HG03575 (cell line): ENCODE results near the gene PCIF1.
"Not testable (repeated sequence)": the region's sequence is repeated elsewhere in the genome, so short reads cannot be mapped to it uniquely, and the experiment has no call there.

ENCODE experiments used
- ATAC-seq: cut with Tn5 transposase; IDR thresholded peaks from one replicate; pipeline ENCODE4 v1.9.1; 2021; ENCODE audit not compliant: unreplicated experiment, insufficient number of reproducible peaks, low FRiP score; ENCODE audit errors: extremely low read depth

The PCIF1 gene

DNA sequence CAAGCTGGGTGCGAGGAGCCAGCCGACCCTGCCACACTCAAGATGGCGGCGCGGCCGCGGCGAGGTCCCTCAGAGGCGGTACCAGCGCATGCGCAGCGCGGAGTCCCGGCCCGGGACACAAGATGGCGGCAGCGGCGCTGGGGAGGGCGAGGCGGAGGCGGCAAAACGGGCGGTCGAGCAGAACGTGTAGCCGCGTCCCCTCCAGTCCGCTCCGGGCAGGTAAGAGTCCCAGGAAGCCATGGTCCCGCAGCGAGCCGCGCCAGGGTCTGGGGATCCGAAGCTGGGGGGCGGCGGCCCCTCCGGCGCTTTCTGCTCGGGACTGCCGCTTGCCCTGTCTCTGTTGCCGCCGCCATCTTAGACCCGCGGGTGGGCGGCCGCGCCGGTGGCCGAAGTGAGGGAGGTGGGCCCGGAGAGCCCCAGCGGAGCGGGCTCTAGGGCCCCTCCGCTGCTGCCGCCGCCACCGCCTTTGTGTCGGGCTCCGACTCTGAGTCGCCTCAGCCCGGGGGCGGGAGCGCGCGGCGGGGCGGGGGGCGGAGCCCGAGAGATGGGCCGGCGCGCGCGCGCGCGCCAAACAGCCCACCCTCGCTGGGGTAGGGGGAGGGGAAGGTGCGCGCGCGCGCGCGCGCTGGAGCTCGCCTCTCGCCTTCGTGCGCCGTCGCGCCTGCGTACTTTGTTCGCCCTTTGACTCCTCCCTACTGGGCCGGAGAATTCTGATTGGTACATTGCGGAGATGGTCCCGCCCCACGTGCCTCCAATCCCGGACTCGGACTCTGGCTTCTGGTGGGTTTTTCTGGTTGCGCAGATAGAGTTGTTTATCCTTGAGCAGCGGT is at the start of gene PCIF1:
TSS of gene PCIF1 (plus strand) at position 98 of the 830 bp plus-strand sequence. CDS start 4,317 bp downstream, outside the sequence.
- ATAC-seq = peak; percentile 34

DNA sequence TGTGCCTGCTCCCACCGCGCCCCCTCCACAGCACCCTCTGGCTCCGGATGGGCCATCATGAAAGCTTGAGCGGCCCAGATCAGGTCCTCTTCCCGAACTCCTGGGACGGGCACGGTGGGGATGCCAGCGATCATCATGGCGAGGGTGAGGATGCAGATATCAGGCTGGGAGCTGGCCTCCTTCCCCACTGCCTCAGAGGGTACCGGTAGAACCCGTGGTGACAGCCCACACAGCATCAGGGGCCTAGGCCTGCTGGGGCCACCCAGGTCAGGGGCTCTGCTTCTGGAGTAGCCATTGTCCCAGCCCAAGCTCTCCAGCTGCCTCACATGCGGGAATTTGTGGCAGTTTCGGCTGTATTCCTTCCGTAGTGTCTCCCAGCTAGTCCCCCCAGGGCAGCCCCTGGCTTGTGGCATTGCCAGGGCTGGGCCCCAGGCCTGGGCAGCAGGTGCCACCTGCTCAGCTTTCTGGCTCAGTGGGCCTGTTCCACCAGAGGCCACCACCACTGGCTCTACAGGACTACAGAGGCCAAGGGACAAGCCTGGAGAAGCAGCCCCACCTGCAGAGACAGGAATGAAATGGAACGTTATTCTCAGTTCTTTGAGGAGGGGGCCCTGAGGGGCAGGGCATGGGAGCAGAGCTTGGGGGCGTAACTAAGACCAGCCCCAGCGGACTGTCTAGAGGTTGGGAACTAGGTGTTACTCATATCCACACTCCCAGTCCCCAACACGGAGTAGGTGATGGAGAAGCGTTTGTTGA is 47.7 kb upstream of the PCIF1 start:
- no peak for ATAC-seq

DNA sequence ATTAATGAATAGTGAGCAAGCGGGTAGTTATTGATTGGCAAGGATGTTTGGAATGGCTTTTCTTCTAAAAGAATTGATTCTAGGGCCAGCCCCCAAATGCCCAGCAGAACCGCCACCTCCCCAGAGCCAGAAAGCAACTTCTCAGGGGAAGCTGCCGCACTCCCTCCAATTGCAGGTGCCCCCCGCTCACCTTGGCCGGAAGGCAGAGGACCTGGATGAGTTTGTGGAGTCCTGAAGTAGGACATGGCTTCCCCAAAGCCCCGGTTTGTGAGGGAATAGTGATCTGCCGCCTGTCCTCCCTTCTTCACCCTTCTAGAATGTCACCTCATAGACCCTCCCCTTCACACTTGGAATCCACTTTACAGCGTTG is 47.2 kb upstream of the PCIF1 start, which contains the start of gene SPATA25:
TSS of gene SPATA25 (minus strand) at position 277 of the 370 bp plus-strand sequence. CDS start at position 245, 32 bp downstream.
- no peak for ATAC-seq

DNA sequence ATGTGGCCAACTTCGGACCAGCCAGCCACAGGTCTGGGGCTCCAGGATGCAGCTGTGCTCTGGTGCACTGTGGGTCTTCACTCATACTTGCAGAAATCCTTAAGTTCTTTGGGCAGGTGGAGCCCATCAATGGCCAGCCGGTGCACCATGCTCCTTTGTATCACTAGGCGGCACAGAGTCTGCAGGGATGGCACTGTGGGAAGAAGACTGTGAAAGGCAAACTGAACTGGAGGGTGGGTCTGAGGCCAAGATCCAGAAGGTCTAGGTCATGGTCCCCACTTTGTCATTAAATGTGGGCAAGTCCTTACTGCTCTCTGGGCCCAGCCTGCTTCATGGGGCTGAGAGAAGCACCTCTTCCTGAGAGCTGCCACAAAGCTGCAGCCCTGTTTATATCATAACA is 45.8 kb upstream of the PCIF1 start:
- ATAC-seq = no peak

DNA sequence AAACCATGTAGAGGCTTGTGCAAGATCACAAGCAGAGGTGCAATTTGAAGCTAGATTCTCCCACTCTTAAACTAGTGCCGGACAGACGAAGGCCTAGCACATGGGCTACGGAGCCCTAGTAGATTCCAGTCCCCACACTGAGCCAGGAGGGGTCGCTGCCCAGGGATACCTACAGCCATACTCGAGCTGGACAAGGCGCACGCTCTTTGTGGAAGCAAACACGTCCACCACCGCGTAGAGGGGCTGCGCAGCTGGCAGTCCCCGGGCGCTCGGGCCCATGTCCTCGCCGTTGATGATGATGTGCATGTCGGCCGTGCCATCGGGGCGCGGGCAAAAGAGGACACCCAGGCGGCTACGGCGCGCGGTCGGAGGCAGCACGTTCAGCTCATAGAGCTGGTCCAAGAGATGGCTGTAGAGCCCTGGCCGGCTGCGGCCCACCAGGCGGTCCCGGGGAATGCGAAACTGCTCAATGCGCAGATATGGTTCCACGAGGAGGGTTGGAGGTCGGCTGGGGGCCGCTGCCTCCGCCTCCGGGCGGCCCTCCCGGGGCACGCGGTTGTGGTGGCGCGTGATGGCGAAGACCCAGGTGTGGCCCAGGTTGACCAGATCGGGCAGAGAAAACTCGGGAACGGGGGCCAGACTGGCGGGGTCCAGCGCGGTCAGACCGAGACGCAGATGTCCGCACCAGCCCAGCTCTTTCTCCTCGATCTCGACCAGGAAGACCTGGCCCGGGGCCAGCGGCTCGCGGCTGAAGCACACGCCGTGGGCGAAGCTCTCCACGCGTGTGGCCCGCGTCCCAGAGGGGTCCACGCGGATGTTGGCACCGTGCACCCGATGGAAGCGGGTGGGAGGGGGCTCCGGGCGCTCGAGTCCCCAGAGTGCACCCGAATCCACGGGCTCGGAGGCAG is 44.2 kb upstream of the PCIF1 start:
- ATAC-seq = no peak

DNA sequence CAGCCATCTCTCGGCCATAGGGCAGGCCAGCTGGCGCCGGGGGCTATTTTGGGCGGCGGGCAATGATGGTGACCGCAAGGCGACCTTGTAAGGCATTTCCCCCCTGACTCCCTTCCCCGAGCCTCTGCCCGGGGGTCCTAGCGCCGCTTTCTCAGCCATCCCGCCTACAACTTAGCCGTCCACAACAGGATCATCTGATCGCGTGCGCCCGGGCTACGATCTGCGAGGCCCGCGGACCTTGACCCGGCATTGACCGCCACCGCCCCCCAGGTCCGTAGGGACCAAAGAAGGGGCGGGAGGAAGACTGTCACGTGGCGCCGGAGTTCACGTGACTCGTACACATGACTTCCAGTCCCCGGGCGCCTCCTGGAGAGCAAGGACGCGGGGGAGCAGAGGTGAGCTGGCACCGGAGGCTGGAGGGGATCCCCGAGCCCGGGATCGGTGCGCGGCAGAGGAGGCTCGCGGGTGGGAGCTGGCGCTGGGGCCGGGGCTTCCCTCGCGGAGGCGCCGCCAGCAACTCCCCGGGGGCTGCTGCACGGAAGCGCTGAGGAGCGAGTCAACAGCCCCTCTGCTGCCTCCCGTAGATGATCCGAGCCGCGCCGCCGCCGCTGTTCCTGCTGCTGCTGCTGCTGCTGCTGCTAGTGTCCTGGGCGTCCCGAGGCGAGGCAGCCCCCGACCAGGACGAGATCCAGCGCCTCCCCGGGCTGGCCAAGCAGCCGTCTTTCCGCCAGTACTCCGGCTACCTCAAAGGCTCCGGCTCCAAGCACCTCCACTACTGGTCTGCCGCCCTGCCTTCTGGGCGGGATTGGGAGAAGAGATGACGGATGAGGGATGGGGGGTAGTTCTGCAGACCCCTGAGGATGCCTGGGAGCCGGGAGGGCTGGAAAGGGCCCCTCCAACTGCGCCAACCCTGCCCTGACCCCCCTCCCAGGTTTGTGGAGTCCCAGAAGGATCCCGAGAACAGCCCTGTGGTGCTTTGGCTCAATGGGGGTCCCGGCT is 43.2 kb upstream of the PCIF1 start, which contains the start of the genes CTSA and NEURL2:
TSS of gene CTSA (plus strand) at position 351 of the 999 bp plus-strand sequence. CDS start at position 585, 234 bp downstream.
TSS of gene NEURL2 (minus strand) at position 224 of the 999 bp plus-strand sequence. CDS start at position 7, 217 bp downstream.
- no peak for ATAC-seq

DNA sequence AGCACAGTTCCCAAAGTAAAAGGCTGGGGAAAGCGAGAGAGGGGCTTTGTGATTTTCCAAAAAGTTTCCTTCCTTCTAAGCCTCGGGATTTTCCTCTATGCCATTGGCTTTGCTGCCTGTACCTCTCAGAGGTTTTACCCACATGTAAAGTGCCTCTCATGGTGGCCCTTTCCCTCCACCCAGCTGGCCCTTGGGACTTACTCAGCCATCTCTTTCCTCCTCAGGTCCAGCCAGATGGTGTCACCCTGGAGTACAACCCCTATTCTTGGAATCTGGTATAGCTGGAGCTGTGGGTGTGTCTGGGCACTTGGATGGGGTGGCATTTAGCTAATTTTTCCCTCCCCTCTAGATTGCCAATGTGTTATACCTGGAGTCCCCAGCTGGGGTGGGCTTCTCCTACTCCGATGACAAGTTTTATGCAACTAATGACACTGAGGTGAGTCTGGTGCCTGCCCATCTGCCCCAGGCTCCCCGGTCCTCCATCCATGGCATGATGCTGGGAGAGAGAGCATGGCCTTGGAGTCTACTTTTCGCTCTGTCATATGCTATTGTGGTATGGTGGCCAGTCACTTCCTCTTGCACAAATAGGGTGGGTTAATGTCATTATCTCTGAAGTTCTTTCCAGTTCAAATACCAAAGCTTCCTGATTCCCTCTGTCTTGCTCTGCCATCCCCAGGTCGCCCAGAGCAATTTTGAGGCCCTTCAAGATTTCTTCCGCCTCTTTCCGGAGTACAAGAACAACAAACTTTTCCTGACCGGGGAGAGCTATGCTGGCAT is 42.2 kb upstream of the PCIF1 start:
- no peak for ATAC-seq

DNA sequence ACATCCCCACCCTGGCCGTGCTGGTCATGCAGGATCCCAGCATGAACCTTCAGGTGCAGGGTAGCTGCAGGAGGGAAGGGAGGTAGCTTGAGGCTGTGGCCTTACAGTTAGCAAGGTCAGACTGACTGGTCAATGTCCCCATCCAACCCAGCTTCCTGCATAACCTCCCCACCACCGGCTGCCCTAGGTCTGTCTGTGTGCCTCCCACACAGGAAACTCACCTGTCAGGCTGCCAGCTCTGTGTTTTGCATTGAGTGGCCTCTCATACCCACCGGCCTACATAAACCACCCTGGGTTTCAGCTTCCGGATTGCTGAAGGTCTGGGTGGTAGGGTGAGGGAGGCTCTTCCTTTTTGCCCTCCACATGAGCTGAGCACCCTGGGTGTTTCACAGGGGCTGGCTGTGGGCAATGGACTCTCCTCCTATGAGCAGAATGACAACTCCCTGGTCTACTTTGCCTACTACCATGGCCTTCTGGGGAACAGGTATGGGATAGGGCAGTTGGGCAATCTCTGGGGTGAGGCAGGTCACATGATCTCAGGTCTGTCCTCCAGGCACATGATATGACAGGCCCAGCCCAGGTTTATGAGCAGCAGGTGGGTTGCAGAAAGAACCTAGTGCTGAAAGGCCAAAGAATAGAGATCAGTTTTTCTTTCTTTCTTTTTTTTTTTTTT is 41.5 kb upstream of the PCIF1 start:
- no peak for ATAC-seq

DNA sequence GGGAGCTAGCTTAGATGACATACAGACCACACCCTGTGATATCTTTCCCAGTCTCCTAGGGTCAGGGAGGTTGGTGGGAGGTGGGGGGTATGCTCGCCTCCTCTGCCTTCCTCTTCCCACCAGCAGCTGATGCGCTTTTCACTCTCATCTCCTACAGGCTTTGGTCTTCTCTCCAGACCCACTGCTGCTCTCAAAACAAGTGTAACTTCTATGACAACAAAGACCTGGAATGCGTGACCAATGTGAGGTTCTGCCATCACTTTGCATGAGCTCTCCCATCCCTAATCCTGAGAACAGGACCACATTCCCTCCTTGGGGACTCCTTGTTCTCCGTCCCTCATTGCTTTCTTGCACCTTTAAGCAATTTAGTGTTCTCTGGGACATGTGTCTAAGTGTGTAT is 40.7 kb upstream of the PCIF1 start:
- no peak for ATAC-seq

DNA sequence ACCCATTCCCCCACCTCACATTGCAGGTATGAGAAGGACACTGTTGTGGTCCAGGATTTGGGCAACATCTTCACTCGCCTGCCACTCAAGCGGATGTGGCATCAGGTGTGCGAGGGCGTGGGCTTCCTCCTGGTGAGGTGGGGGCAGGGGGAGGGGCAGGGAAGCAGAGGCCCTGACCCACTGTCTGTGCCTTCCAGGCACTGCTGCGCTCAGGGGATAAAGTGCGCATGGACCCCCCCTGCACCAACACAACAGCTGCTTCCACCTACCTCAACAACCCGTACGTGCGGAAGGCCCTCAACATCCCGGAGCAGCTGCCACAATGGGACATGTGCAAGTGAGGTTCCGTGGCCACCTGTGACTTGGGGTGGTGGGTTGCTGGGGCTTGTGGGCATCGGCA is 39.7 kb upstream of the PCIF1 start:
- ATAC-seq = no peak

DNA sequence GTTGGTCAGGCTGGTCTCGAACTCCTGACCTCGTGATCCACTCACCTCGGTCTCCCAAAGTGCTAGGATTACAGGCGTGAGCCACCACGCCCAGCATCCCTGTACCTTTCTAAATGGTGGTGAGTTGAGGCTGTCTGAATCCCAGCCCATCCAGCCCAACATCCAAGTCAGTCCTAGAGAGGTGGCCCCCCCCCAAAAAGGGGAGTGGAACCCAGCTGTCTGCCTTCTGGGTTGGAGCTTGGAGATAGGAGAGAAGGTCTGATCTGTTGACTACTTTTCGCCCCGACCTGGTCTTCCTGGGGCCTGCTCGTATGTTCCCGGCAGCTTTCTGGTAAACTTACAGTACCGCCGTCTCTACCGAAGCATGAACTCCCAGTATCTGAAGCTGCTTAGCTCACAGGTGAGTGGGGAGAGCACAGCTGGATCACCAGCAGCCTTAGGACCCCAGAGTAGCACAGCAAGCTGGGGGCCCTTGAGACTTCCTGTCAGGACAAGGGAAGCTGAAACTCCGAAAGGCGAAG is 37.8 kb upstream of the PCIF1 start:
- no peak for ATAC-seq

DNA sequence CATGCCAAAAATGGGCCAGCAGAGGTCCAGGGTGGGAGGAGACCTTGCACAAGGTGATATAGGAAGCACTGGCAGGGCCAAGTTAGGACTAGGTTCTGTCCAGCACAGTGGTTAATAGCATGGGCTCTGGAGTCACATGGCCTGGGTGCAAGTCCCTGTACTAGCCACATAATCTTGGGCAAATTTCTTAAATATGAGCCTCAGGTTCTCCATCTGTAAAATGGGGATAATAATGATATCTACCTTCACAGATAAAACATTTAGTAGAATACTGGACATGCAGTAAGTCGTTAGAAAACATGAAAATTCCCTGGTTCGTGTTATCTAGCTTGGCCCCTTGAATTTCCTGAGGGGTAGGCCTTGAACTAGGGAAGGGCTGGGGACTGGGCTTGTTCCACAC is 37.2 kb upstream of the PCIF1 start:
- ATAC-seq = no peak

DNA sequence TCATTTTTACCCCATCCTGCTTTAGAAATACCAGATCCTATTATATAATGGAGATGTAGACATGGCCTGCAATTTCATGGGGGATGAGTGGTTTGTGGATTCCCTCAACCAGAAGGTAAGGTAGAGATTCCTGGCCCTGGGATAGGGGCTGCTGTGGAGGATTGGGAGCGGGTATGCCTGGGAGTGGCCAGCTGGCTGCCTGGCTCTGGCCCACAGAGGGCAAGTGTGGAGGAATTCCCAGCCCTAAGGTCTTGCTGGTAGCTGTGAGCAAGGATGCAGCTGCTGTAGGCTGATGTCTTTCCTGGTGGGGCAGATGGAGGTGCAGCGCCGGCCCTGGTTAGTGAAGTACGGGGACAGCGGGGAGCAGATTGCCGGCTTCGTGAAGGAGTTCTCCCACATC is 36.8 kb upstream of the PCIF1 start:
- no peak for ATAC-seq

DNA sequence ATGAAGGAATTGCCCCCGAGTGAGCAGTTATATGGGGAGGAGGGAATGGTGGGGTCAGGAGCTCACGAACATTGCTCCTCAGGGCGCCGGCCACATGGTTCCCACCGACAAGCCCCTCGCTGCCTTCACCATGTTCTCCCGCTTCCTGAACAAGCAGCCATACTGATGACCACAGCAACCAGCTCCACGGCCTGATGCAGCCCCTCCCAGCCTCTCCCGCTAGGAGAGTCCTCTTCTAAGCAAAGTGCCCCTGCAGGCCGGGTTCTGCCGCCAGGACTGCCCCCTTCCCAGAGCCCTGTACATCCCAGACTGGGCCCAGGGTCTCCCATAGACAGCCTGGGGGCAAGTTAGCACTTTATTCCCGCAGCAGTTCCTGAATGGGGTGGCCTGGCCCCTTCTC is 36.2 kb upstream of the PCIF1 start:
- no peak for ATAC-seq

DNA sequence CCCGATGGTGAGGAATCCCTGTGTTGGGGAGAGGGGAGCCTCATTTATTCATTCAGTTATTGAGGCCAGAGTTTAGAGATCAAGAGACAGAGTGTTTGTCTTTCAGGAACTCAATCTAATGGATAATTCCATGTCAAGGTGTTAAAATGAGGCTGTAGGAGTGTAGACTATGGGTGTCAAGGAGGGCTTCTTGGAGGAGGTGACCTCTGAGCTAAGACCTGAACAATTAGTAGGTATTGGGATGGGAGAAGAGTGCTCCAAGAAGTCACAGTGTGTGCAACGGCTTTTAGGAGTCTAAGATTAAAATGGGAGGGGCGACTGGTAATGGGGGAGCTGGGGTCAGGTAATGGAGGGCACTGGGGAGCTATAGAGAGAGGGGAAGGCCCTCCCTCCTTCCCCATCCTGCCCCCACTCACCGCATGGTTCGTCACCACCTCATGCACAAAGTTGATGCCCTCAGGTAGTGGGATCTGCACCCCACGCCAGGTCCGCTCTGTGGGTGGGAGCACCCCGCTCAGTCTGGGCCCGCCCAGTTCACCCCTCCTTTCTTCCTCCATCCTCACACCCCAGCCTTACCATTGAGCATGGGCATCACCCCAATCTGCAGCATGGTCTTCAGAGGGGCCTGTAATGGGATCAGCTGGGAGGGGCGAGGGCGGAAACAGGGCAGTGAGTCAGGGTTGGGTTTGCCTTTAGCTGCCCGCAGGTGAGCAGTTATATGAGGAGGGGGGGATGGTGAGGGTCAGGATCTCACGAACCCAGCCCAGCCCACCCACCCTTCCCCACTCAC is 35.2 kb upstream of the PCIF1 start:
- no peak for ATAC-seq

DNA sequence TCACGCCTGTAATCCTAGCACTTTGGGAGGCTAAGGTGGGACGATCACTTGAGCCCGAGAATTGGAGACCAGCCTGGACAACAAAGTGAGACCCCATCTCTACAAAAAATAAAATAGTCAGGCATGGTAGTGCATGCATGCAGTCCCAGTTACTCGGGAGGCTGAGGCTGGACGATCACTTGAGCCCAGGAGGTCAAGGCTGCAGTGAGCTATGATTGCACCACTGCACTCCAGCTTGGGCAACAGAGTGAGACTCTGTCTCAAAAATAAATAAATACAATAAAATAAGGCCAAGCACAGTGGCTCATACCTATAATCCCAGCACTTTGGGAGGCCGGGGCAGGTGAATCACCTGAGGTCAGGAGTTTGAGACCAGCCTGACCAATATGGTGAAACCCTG is 33.2 kb upstream of the PCIF1 start:
- ATAC-seq = not testable (repeated sequence)
